HG03196 (cell line): Measurements from ENCODE around the gene CAMK4.

Source experiments
- ATAC-seq: cut with Tn5 transposase; IDR thresholded peaks from one replicate; pipeline ENCODE4 v1.9.1; 2021; ENCODE audit not compliant: unreplicated experiment

The CAMK4 gene

GRCh38 chr5:111412593-111412992, 188.4 kb downstream of the CAMK4 start:
- no peak for ATAC-seq

- no peak for ATAC-seq
Observed at GRCh38 chr5:111415053-111415452, 190.9 kb downstream of the CAMK4 start.

DNA sequence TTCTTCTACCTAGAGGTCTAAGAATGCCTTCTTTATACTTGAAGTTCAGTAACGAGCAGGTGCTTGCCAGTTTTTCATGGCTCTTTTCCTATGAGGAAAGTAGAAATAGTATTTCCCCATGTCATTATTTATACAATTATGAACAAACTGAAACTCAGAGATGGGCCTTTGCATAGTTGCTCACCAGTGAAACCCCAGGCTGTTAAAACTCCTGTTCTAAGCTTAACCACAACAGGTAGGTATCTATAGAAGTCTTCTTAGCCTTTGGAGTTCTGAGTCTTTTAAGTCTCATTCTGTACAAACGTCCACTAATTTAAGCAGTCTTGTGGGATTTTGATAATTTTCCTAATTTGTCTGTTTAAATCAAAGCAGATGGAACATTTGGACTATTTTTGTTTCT, 198.1 kb downstream of the CAMK4 start:
- no peak for ATAC-seq

- no peak for ATAC-seq
Observed at GRCh38 chr5:111422747-111423720, 198.8 kb downstream of the CAMK4 start.

DNA sequence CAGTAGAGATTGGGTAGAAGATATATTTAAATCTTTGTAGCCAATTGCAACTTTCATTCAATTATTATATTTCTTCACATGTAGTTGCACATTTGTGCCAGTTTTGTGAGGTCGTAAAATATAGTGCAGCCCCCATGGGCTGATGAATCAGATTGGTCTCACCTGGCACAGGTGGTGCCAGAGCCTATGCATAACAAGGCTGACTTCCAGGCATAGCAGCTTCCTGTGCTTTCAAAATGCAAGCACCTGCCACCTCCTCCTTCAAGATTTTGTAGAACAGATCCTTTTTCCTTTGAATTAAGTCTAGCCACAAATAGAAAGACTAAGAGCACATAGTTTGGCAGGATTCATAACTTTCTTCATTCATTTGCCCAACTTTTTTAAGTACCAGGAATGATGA, 201.0 kb downstream of the CAMK4 start:
- no peak for ATAC-seq

GRCh38 chr5:111427762-111428161, 203.6 kb downstream of the CAMK4 start:
- ATAC-seq = no peak

- no peak for ATAC-seq
Observed at GRCh38 chr5:111432883-111433536, 208.8 kb downstream of the CAMK4 start.

GRCh38 chr5:111434800-111435199, 210.6 kb downstream of the CAMK4 start:
- no peak for ATAC-seq

DNA sequence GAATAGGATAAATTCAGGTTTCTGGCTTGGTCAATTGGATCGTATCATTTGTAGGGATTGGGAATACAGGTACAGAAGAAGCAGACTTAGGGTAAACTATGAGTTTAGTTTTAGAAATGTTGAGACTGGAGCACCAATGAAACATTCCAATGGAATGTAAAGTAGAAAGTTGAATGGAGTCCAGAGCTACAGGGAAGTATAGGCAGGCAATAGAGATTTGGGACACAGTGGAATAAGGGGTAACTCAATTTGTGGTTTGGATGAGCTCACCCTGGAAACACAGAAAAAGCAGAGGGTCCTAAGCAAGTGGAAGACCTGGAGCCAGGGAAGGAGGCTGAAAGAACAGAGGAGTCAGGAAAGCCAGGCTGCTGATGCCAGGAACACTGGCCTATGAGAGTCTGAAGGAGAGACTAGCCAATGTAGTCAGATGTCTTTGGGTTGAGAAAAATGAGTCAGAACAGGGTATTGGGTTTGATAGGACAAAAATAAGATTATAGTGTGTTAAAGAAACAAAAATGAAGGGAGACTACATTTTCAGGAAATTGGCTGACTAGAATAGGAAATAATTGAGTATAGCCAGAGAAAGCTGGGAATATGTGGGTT, 215.4 kb downstream of the CAMK4 start:
- ATAC-seq = no peak

DNA sequence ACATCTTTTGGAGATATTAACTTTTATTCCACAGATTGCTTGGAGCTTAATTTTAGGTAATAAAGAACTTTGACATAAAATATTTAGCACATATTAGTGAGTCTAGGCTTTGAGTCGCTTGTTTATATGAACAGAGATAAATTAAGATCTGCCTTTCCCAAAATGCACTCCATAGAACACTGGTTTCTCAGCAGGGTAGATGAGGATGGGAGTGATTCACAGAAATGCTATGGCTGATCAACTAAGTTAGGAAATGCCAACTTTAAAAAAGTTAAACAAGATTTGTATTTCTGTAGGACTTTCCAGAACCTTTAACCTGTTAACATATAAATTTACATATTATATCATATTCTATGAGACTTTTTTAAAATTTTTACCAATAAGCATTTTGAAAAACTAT, 222.9 kb downstream of the CAMK4 start:
- no peak for ATAC-seq

DNA sequence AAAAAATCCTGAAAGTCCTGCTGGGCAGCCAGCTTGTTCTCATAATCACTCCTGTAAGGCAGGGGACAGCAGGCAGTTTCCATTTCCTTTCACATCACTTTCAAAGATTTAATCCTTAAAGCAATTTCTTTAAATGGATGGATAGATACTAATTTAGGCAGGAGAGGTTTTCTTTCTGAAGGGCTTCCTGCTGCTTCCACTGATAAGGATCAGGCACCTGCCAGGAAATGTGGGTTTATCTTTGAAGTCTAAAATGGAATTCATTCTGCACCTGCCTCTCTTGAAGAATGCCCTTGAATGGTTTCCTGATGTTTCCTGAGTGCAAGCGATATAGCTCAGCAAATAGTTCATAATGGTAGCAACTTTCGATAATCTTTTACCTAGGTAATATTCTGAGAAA, 223.6 kb downstream of the CAMK4 start:
- no peak for ATAC-seq

- no peak for ATAC-seq
Observed at GRCh38 chr5:111453295-111453694, 229.1 kb downstream of the CAMK4 start.

- ATAC-seq = no peak
Observed at GRCh38 chr5:111453747-111454146, 229.6 kb downstream of the CAMK4 start.

DNA sequence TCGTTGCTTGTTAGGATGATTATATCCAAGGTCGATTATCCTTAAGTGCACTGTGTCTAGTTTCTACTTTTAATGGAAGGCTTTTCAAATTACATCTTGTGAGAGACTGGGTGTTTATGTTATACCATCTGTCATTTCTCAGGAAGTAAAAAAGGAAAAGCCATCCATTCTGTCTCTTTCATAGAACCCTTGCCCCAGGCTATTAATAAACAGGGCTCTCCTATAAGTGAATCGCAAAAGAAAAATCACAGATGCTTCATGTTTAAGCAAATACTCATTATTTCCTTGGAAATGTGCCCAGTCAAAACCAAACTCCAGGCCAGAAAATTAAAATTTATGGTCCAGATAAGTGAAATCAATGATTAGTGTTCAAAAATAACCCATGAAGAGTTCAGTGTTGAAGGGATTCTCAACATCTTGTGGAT, 230.0 kb downstream of the CAMK4 start:
- no peak for ATAC-seq

DNA sequence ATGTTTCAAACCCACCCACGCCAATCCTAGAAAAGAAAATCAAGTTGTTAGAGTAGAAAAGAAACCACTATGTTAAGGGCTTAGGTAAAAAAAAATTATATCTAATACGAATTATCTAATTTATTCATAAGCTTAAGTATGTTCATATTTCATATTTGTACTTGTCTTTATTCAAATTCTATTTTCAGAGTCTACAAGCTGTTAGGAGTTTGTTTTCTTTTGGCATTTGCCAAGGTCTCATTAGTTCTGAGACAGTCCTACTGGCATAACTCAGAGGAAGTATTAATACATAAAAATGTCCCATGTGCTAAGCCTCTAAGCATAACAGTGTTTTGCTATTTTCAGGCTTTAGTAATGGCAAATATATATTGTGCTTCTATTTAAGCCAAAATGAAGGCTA, 230.6 kb downstream of the CAMK4 start:
- no peak for ATAC-seq

DNA sequence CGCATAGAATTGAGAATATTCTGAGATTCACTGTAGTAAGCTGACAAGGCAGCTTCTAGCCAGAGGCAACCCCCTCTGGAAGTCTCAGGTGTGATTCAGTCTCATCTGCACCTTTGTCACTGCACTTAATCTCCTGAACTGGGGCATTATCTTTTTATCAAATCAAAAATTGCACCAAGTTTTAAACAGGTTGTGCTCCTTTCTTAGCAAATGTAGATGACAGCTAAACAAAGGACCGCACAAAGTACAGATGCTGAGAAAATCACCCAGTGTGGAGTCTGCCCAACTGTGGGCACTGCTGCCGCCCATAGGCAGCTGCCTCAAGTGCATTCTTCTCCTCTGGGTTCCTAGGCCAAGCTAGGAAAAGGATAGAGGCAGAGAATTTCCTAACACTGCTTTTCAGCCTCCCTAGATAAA, 237.1 kb downstream of the CAMK4 start:
- no peak for ATAC-seq

DNA sequence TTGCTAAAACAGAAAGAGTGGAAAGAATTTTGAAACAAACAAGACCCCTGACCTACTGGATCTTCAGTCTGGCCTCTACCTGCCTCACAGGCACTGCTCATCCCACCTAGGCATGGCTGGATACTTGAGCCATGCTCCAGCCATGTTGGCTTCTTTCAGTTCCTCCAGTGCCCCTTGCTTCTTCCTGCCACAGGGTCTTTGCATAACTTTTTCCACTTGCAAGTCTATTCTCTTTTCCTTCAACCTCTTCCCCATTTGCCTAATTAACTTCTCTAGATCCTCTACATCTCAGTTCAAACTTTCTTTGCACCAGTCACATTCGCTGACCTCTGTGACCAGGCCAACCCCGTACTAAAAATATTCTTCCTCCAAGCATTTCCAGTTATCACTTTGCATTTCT, 237.8 kb downstream of the CAMK4 start:
- no peak for ATAC-seq

- ATAC-seq = no peak
Observed at GRCh38 chr5:111463311-111463710, 239.1 kb downstream of the CAMK4 start.

- no peak for ATAC-seq
Observed at GRCh38 chr5:111469293-111469896, 245.2 kb downstream of the CAMK4 start.

DNA sequence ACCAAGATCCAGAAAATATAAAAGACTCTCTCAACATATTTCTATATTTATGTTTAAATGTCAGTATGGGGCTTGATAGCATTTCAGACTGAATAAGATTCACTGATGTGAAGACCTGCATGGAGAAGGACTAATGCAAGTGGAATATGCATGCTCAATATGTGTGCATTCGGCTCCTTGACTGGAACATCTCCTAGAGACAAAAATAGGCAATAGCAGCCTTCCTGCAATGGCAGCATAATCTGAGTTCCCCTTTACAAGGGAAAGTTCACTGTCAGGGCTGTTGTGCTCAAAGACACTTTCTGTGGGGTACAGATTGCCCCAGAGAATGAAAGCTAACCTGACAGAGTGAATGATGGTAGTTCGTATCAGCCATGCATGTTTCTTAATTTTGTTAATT, 245.7 kb downstream of the CAMK4 start:
- no peak for ATAC-seq

DNA sequence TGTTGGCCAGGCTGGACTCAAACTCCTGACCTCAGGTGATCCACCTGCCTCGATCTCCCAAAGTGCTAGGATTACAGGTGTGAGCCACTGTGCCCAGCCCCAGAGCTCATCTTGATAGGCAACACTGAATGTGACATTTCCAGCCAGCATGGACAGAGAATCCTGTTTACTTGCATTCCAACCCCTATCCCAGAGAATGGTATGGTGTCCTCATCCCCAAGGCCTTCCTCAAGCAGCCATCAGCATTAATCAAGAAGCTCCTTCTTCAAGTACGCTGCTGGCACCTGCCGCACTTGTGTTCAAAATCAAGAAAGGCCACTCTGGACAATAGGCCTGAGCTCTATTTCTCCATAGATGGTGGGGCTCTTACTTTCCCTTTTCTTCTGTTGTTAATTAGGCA, 247.9 kb downstream of the CAMK4 start:
- no peak for ATAC-seq
